GM21529 (cell line): Measurements from ENCODE around the gene CXADR.

Source experiments
- ATAC-seq: cut with Tn5 transposase; IDR thresholded peaks from one replicate; pipeline ENCODE4 v1.9.1; 2021; ENCODE audit not compliant: unreplicated experiment

Gene CXADR

DNA sequence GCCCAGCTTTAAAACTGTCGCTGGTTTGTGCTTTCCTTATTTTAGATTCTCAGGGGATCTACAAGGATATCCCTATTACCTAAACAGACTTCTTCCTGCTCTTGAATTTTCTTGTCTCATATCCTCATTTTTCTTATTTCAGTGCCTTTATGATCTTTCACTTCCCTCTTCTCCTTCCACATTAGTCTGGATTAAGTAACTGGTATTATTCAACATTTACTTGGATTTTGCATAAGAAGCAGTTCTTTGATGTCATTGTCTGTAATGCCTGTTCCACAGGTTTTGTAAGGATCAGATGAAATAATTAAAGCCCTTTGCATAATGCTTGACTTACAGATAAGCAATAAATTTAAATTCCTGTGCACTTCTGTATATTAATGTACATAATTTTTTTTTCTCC lies 26.5 kb downstream of the CXADR start:
- ATAC-seq = no peak

DNA sequence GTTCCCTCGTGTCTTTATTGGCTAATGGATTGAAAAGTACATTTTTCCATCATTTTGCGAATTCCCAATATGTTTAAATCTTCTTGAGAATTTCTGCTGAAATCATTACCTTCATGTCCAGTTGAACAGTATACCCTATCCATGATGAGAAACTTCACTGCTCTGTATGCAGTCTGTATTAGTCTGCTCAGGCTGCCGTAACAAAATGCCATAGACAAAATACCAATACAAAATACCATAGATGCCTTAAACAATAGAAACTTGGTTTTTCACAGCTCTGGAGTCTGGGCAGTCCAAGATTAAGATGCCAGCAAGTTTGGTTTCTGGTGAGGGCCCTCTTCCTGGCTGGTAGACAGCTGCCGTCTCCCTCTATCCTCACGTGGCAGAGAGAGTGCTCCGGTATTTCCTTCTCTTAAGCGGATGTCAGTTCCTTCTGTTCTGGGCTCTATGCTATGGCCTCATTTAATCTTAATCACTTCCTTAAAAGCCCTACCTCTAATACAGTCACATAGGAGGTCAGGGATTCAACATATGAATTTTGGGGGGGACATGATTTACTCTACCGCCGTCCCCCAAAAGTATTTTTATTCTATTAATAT lies 27.0 kb downstream of the CXADR start:
- no peak for ATAC-seq

DNA sequence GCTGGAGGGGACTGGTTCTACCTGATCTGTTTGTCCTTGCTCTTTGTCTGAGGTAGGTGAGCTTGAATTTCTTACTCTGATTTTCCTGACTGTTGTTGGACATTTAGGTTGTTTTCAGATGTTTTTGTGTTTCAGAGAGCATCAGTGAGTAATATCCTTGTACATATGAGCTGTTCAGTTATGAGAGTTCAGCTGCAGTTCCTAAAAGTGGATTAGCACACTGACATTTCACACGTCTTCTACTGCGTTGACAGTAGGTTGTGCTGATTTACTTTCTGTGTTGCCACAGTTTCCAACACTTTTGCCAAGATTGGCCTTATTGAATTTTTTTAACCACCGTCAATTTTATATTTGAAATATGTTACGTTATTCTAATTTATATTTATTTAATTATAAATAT lies 27.7 kb downstream of the CXADR start:
- ATAC-seq = no peak

DNA sequence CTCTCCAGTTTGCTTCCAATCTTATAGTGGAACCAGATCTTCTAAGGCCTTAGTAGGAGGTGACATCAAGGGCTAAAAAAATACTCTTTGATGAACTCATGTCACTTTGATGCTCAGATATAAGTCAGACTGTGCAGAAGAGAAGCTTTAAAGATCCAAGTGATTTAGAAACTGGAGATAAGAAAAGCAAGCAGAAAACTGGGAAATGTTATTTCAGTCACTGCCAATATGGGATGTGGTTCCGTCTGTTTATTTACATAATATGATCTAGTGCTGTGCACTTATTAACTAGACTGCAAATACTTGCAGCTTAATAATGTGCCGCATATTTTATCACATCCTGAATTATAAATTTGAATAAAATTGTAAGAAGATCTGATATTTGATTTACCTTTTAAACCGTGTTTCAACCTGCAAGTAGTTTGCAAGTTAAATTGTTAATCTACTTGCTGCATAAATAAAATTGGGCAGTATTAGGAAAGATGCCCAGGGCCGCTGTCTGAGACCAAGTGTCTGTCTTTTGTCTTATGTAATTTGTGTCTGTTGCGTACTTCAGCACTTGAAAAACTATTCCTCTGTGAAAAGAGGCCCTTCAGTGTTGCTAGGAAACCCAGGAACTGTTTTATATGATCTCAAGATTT lies 29.6 kb downstream of the CXADR start:
- ATAC-seq = no peak

DNA sequence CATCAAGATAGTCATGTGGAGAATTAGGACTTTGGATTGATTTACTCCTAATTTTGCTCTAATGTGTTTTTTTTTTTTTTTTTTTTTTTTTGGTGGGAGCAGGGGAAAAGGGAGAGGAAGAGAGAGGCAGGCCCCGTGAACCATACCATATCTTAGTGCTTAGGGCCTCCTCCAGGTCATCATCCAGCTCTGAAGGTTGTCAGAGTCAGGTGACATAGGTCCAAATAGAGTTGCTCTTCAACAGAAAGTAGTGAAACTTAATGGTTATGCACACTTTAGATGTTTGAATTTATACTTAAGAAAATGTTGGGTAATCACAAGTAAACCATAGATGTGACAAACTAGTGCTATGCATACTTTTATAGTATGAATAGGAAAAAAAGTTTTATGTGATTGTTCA lies 32.2 kb downstream of the CXADR start:
- no peak for ATAC-seq

DNA sequence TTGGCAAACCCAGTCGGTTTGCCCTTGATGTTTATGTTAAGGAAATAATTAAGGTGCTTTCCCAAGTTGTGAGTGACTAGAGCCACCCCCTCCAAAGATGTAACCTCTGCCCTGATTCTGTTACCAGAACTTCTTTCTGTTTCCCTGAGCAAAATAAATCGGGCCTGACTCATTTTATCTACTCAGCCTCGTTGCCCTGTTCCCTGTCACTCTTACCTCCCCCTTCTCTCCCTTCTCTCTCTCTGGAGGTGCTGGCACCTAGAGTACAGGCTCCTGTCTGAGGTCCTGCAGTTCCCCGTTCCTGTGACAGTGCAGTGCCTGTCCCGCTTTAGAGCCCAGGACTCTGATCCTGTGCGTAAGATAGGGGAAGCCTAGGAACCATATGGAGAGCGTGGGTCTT lies 35.4 kb downstream of the CXADR start:
- ATAC-seq = no peak

DNA sequence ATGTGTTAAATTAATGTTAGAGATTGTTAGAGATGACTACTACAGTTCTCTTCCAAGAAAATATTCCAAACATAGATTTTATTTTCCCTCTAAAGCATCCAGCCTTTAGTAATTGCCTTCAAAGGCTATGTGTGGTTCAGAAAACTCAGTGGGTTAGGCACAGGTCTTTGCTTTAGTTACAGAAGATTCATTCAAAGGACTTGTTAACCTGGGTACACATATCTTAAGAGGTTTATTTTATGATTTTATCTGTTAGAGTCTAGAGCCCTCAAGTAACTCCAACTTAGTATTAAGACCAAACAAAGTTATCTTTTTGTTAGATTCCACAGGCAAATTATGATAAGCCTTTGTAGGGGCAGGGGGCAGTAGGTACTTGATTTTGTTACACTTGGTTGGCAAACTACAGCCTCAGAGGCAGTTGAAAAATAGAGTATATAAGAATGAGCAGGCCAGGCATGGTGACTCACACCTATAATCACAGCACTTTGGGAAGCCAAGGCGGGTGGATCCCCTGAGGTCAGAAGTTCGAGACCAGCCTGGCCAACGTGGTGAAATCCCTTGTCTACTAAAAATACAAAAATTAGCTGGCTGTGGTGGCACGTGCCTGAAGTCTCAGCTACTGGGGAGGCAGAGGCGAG lies 37.9 kb downstream of the CXADR start:
- ATAC-seq = no peak

- no peak for ATAC-seq
Measured at GRCh38 chr21:17552410-17552809, 39.6 kb downstream of the CXADR start.

GRCh38 chr21:17554120-17554519 lies 41.3 kb downstream of the CXADR start:
- ATAC-seq = no peak

DNA sequence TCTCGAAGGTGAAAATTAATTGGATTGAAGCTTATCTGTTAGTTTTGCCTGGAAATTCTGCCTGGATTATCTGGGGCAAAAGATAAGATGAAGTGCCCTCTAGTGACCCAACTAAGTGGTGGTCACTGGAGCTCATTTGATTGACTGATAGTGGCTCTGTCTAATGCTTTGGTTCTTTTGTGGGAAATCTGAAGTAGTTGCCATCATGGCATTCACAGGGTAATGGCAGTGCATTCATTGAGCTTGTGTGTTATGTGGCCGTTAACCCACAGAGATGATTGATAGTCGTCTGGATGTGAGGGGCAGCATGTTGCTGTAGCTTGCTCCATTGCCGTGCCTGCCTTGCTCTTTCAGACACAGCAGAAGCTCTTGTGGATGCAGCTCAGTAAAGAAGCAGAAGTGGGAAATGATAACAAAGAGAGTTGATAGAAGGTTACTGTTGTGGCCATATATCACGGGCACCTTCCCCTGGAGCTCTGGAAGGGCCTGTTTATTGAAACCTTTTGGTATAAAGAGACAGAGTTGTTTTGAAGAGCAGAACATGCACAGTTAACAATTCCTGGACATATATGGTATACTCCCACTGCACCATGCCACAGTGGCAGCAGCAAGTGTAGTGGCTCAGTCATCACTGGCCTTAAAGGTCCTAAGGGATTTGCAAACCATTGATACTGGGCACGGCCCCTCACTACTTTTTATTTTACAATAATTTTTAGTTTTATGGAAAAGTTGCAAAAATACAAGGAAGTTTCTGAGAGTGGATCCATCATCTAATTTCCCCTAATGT lies 42.0 kb downstream of the CXADR start:
- no peak for ATAC-seq

- ATAC-seq = no peak
Measured at GRCh38 chr21:17560377-17561025, 47.7 kb downstream of the CXADR start.

DNA sequence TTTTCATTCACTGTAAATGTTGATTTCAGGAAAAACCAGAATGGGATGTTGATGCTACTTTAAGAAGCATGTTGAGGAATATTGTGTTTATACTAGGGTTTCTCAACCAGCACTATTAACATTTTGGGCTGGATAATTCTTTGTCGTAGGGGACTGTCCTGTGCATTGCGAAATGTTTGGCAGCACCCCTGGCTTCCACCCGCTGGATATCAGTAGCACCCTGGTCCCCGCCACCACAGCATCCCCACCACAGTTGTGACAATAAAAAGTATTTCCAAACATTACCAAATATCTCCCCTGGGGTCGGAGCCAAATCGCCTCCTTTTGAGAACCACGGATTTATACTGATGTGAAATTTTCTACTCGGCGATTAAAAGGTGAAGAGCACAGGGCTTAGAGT lies 57.9 kb downstream of the CXADR start:
- ATAC-seq = no peak

GRCh38 chr21:17572431-17572830 lies 59.6 kb downstream of the CXADR start:
- no peak for ATAC-seq

GRCh38 chr21:17575076-17575475 lies 62.2 kb downstream of the CXADR start:
- ATAC-seq = no peak

- ATAC-seq = no peak
Measured at GRCh38 chr21:17576080-17576835, 63.4 kb downstream of the CXADR start.

DNA sequence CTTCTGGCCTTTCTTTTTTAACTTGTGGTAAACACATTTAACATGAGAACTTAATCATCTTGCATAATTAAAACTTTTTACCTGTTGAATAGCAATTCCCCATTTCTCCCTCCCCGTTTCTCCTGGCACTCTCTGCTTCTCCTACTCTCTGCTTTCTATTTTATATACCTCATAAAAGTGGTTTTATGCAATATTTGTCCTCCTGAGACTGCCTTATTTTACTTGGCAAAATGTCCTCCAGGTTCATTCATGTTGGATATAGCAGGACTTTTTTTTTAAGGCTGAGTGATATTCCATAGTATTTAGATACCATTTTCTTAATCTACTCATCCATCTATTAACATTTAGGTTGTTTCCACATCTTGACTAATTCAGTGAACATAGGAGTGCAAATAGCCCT lies 64.9 kb downstream of the CXADR start:
- no peak for ATAC-seq

DNA sequence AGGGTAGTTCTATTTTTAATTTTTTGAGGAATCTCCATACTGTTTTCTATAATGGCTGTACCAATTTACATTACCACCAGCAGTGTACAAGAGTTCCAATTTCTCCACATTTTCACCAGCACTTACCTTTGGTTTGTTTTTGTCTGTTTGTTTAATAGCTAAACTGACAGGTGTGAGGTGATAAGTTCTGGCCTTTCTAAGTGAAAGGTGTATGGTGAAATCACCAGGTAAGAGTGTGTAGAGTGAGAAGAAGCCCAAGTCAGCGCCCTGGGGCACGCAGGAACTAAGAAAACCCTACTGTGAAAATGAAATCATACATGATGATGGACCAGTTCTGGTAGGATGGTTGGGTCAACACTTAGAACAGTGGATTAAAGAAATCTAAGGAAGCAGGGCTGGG lies 65.3 kb downstream of the CXADR start:
- no peak for ATAC-seq

GRCh38 chr21:17578876-17579275 lies 66.0 kb downstream of the CXADR start:
- ATAC-seq = no peak

DNA sequence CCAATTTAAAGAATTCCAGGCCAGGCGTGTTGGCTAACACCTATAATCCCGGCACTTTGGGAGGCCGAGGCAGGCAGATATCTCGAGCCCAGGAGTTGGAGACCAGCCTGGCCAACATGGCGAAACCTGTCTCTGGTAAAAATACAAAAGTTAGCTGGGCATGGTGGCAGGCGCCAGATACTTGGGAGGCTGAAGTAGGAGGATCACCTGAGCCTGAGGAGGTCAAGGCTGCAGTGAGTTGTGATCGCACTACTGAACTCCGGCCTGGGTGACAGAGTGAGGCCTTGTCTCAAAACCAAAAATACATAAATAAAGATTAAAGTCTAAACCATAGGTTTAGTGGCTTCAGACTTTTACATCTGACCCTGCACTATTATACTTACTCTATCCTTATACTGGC lies 67.5 kb downstream of the CXADR start:
- ATAC-seq = no peak

DNA sequence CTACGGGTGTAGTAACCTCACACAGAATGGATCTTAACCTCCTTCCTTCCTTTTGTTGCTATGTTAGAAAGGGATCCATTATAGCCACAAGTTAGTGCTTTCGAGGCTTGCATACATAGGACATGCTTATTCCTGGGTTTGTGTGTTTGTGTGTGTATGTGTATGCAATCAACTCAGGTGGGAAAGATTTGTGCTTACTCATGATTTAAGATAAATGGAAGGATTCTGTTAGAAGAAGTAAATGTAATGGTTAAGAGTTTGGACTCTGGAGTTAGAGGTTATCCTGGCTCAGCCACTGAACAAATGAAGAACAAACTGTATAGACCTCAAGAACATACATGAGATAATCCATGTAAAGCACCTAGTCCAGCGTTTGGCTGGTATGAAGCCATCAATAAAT lies 71.1 kb downstream of the CXADR start:
- ATAC-seq = no peak
